HG03095 (cell line): ENCODE data around the gene GRIN3B.

Source experiments
- ATAC-seq: cut with Tn5 transposase; IDR thresholded peaks from one replicate; pipeline ENCODE4 v1.9.1; 2021; ENCODE audit warnings: moderate library complexity; ENCODE audit not compliant: unreplicated experiment

The GRIN3B gene

GRCh38 chr19:1004803-1005664 lies 4.8 kb downstream of the GRIN3B start:
- ATAC-seq, result no peak

GRCh38 chr19:1006711-1007398 lies 6.6 kb downstream of the GRIN3B start:
- no peak for ATAC-seq

- no peak for ATAC-seq
These were observed 7.4 kb downstream of the GRIN3B start for GRCh38 chr19:1007399-1008251.

GRCh38 chr19:1008268-1009040 lies 8.2 kb downstream of the GRIN3B start:
- no peak for ATAC-seq

GRCh38 chr19:1009041-1009980 lies 9.1 kb downstream of the GRIN3B start:
- ATAC-seq, result no peak

GRCh38 chr19:1009981-1010538 lies 9.8 kb downstream of the GRIN3B start:
- no peak for ATAC-seq

- ATAC-seq, result no peak
These were observed 10.6 kb downstream of the GRIN3B start for GRCh38 chr19:1010586-1011510.

- ATAC-seq, result no peak
These were observed 11.7 kb downstream of the GRIN3B start for GRCh38 chr19:1011831-1012333.

- ATAC-seq, result no peak
These were observed 12.1 kb downstream of the GRIN3B start for GRCh38 chr19:1012334-1012733.

- ATAC-seq, result no peak
These were observed 13.0 kb downstream of the GRIN3B start for GRCh38 chr19:1013218-1013617.

GRCh38 chr19:1014161-1015060 lies 14.2 kb downstream of the GRIN3B start:
- no peak for ATAC-seq

GRCh38 chr19:1015061-1015781 lies 15.0 kb downstream of the GRIN3B start:
- no peak for ATAC-seq

- ATAC-seq, result no peak
These were observed 15.8 kb downstream of the GRIN3B start for GRCh38 chr19:1015782-1016646.

GRCh38 chr19:1016647-1017114 lies 16.5 kb downstream of the GRIN3B start:
- no peak for ATAC-seq
